ENCODE data around the gene FBXO4.
"Not testable (repeated sequence)": the region's sequence is repeated elsewhere in the genome, so short reads cannot be mapped to it uniquely, and the experiment has no call there.

Gene FBXO4

GRCh38 chr5:41982858-41983257 is 57.8 kb downstream of the FBXO4 start:
- not testable (repeated sequence) for DNase-seq (ENCODE audit: low spot score)

DNA sequence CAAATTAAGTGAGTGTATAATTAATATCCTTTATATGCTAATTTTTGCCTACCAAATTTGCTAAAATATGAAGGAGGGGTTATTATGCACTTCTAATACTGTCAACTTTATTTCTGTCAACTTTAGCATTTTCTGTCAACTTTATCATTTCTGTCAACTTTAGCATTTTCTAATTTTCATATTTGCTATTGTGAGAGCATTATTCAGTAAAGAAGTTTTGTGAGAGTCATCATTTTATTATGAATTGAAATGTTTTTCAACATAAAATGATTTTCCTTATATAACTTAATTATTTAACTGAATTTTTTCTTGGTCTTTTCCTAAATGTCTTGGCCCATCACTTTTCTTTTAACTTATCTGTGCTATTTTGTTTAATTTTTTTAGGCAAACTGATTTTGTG is 58.2 kb downstream of the FBXO4 start:
- no peak for DNase-seq (ENCODE audit: low spot score)

DNA sequence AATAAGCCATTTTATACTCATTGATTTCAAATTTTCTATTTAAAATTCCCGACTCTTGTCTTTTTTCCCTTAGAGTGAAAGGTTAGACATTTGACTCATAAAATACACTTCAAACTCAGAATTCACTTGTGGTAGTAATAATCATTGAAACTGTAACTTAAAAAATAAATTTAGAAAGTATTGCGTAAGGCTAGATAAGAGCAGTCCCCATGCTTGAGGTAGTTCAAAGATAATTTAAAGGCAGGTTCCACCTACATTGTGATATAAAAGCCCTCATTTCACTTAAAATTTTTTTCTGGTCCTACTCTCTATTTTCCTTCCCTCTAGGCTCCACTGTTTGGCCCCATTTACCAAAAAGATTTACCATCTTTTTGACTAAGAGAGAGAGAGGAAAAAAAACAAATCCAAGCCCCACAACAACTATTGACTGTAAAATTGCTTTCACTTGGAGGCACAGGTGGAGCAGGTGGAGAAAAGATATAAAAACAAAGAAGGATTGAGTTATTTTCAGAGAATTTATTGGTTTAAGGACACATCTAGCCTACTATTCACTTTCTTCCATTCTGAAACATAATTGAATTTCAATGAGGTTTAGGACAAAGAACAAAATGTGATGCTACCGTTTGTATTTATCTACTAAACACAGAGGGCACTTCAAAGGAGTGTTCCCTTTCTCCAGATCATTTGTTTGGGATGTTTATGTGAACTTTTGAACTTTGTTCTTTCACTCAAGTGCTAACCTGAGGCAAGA is 61.0 kb downstream of the FBXO4 start:
- no peak for DNase-seq (ENCODE audit: low spot score)
